Uterus (tissue), 4 donors: ENCODE data around the gene SLC5A12. TPM values are rescaled to one million over a fixed set of nuclear protein-coding genes. Genes with fewer than 3 reads are reported as not detected.

Experiments used
- DNase-seq, 2 donors: peaks; one replicate each; pipeline ENCODE4 v3.0.0-alpha.2; 2019 to 2020
- H3K27ac ChIP-seq, 2 donors: fragments of 200-600 bp; sonication (generic); 1 replicate in 1 of 2; 2 replicates in 1 of 2; pipeline ENCODE4 v1.5.1; 2016 to 2018
- H3K27me3 ChIP-seq, 2 donors: fragments of 200-600 bp; sonication (generic); one replicate each; pipeline ENCODE4 v1.5.1; 2018 to 2019; ENCODE audit warnings: control low read depth in 1 of 2
- H3K36me3 ChIP-seq, 2 donors: fragments of 200-600 bp; sonication (generic); one replicate each; pipeline ENCODE4 v1.5.1; 2019; ENCODE audit warnings: control low read depth in 1 of 2
- H3K4me1 ChIP-seq, 2 donors: fragments of 200-600 bp; sonication (generic); one replicate each; pipeline ENCODE4 v1.5.1; 2018 to 2019; ENCODE audit warnings: control low read depth in 1 of 2
- H3K4me3 ChIP-seq, 2 donors: fragments of 200-600 bp; sonication (generic); 1 replicate in 1 of 2; 2 replicates in 1 of 2; pipeline ENCODE4 v1.5.1; 2018 to 2019; ENCODE audit warnings: mild to moderate bottlenecking in 1 of 2
- H3K9me3 ChIP-seq, 2 donors: fragments of 200-600 bp; sonication (generic); one replicate each; pipeline ENCODE4 v1.5.1; 2019; ENCODE audit warnings: control low read depth in 1 of 2
- POLR2A ChIP-seq, 2 donors: fragments of 450-650 bp; IDR thresholded peaks; one replicate each; pipeline ENCODE4 v1.6.1; 2016; ENCODE audit warnings: antibody characterized with exemption in 2 of 2, mild to moderate bottlenecking in 1 of 2, moderate library complexity in 1 of 2
- intact Hi-C: fragments of 100-400 bp; cut with DNase I; formaldehyde crosslinking; loops from one replicate; pipeline ENCODE4 v1.15.1; 2023; ENCODE audit warnings: low total_unique reads
- total RNA-seq, 4 donors: library from RNA; depleted of rRNA in 3 of 4; stranded (reverse); fragments of >200 nt in 3 of 4; gene quantifications; one replicate each; pipeline versions ENCODE4 v1.1.0 to v1.2.4, GENCODE V29; 2014 to 2023
- TF ChIP-seq, protein P1 (sequence below), 4 experiments: fragments of 200-600 bp in 2 of 4; fragments of 450-650 bp in 2 of 4; sonication (generic) in 2 of 4; IDR thresholded peaks; one replicate each; pipeline ENCODE4 v1.5.1; 2016 to 2019; ENCODE audit warnings: antibody characterized with exemption in 4 of 4, mild to moderate bottlenecking in 2 of 4, moderate library complexity in 1 of 4
- donor health status: DM: yes; HTN: yes; CAD: no.

The SLC5A12 gene
- total RNA-seq, 4 donors from 2014 or later, result 0.14 TPM; not detected in 3

DNA sequence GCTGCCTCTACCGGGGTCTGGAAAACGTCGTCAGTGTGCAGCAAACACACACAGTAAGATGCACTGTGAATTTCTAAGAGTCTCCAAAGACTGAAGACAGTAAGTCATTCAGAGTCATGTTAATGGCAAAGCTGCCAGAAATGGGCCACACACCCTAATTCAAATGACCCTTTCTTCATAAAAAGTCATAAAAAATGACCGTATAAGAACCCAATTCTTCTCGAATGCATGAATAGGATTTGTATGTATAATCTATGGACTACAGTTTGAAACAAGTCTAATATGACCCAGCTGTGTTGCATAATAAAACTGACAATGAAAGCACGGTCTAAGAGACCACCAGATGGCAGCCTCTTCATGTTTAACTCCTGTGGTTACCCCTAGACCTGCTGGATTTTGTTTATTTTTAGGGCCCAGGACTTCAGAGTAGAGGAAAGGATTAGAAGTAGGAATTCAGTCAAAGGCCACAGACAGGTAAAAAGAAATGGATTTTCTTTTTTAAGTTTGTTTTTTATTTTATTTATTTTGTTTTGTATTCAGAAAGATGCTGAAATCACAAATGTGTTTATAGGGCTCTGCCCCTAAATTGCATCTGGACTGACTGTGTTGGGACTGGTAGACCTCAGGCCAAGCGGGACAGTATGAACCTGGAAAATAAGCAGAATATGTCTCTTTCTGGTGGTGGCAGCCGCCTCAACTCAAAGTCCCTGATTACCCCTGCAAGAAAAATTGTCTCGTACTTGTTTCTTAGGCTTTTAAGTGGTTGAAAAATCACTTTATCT, 32.1 kb upstream of the SLC5A12 start:
- H3K27me3 ChIP-seq, result no peaks in the 10 kb centered on the region
- no peak overlapping the region for H3K27ac ChIP-seq
- no peaks in the 10 kb centered on the region for H3K9me3 ChIP-seq
- DNase-seq, result peak; percentile 47 to 65
- no peak for TF ChIP-seq POLR2A (IDR thresholded peaks at IDR 0.05)
- TF ChIP-seq, protein P1, sequence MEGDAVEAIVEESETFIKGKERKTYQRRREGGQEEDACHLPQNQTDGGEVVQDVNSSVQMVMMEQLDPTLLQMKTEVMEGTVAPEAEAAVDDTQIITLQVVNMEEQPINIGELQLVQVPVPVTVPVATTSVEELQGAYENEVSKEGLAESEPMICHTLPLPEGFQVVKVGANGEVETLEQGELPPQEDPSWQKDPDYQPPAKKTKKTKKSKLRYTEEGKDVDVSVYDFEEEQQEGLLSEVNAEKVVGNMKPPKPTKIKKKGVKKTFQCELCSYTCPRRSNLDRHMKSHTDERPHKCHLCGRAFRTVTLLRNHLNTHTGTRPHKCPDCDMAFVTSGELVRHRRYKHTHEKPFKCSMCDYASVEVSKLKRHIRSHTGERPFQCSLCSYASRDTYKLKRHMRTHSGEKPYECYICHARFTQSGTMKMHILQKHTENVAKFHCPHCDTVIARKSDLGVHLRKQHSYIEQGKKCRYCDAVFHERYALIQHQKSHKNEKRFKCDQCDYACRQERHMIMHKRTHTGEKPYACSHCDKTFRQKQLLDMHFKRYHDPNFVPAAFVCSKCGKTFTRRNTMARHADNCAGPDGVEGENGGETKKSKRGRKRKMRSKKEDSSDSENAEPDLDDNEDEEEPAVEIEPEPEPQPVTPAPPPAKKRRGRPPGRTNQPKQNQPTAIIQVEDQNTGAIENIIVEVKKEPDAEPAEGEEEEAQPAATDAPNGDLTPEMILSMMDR (IDR thresholded peaks at IDR 0.05), result peak; percentile 70 to 76 (median 70)
- H3K4me3 ChIP-seq, result no peak overlapping the region
- H3K4me1 ChIP-seq, result no peaks in the 10 kb centered on the region
- intact Hi-C loops, result loop anchor here (10.0 kb wide), 1 partner anchor 401 kb away; no protein-coding TSS in a partner anchor
- H3K36me3 ChIP-seq, result no peaks in the 10 kb centered on the region

DNA sequence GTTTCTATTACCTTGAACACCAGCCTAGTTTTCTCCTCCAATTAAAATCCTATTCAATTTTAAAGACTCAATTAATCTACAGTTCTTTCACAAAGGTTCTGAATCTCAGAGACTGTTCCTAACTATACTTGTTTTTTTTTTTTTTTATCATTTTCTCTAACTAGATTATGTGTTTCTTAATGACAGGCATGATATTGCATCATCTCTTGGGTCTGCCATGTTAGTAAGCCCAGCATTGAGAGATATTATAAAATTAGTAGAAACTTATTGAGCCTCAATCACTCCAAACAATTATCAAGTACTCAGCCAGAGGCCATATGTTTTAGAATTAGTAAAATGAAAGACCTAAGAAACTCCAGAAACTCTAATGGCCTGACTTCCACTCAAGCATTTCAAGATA, 28.1 kb upstream of the SLC5A12 start:
- H3K36me3 ChIP-seq, result no peaks in the 10 kb centered on the region
- no peak overlapping the region for H3K4me3 ChIP-seq
- no peaks in the 10 kb centered on the region for H3K27me3 ChIP-seq
- TF ChIP-seq, protein P1 (IDR thresholded peaks at IDR 0.05), result no peak
- no peak for TF ChIP-seq POLR2A (IDR thresholded peaks at IDR 0.05)
- intact Hi-C loops, result loop anchor here (10.0 kb wide), 1 partner anchor 405 kb away; no protein-coding TSS in a partner anchor
- DNase-seq, result no peak
- H3K27ac ChIP-seq, result no peak overlapping the region
- no peaks in the 10 kb centered on the region for H3K9me3 ChIP-seq
- H3K4me1 ChIP-seq, result no peaks in the 10 kb centered on the region

DNA sequence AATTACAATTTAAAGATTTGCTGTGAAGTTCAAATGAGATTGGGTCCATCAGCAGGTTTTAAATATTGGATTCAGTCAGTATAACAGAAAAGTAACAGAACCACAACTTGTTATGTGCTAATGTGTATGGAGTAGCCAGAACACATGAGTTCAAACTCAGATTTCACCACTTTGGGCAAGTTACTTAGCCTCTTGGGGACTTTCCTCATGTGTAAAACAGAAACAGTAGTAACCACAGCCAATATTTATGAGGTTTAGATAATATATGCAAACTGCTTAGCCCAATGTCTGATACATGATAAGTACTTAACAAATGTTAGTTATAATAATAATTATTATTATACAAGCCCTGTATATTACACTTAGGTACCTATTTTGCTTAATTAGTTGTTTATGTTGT, 21.8 kb upstream of the SLC5A12 start:
- TF ChIP-seq POLR2A (IDR thresholded peaks at IDR 0.05), result no peak
- TF ChIP-seq, protein P1 (IDR thresholded peaks at IDR 0.05), result no peak
- no peaks in the 10 kb centered on the region for H3K27me3 ChIP-seq
- DNase-seq, result no peak
- H3K36me3 ChIP-seq, result no peaks in the 10 kb centered on the region
- H3K27ac ChIP-seq, result no peak overlapping the region
- H3K4me1 ChIP-seq, result no peaks in the 10 kb centered on the region
- H3K4me3 ChIP-seq, result no peak overlapping the region
- no peaks in the 10 kb centered on the region for H3K9me3 ChIP-seq
- intact Hi-C loops, result no loop called here

DNA sequence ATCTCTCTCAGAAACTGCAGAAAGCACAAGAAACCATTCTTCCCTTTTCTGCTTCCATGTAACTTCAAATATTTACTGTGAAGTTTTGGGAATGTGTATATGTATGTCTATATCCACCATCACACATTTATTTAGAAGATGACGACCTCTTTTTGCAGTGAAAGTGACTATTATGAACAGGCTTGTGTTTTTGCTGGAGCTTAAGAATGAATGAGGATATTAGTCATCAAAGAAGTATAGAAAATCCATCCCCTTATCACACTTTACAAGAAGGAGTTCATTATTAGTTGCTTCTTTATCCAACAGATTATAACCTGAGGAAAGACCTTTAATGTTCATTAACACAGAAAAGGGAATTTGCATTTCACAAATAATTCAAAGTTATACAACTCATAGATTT, 21.1 kb upstream of the SLC5A12 start:
- Histone ChIP-seq H3K36me3 (no peaks in the 10 kb centered on the region), H3K4me1 (no peaks in the 10 kb centered on the region), H3K9me3 (no peaks in the 10 kb centered on the region), H3K4me3 (no peak overlapping the region), H3K27me3 (no peaks in the 10 kb centered on the region), H3K27ac (no peak overlapping the region)
- no peak for DNase-seq
- no peak for TF ChIP-seq POLR2A (IDR thresholded peaks at IDR 0.05)
- TF ChIP-seq, protein P1 (IDR thresholded peaks at IDR 0.05), result no peak
- intact Hi-C loops, result no loop called here

DNA sequence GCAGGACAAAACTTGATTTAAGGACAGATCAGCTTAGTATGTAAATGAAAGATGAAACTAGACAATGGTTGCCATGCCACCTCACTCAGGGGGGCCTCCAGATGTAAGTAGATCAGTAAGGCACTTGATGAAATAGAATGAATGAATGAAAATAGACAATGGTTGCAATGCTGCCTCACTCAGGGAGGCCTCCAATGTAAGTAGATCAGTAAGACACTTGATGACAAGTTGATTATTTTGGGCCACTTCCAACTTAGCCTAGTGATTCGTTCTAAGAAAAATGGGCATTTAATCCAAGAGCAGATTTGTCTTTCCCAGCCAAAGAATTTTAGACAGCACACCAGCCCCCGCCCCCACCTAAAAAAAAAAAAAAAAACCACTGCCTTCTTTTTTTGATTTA, 19.2 kb upstream of the SLC5A12 start:
- no peaks in the 10 kb centered on the region for H3K36me3 ChIP-seq
- H3K4me3 ChIP-seq, result no peak overlapping the region
- no peaks in the 10 kb centered on the region for H3K4me1 ChIP-seq
- no peaks in the 10 kb centered on the region for H3K27me3 ChIP-seq
- intact Hi-C loops, result no loop called here
- H3K9me3 ChIP-seq, result no peaks in the 10 kb centered on the region
- H3K27ac ChIP-seq, result no peak overlapping the region
- TF ChIP-seq, protein P1 (IDR thresholded peaks at IDR 0.05), result no peak
- TF ChIP-seq POLR2A (IDR thresholded peaks at IDR 0.05), result no peak
- no peak for DNase-seq
